Measurements from ENCODE around the gene MAP2K1.

Gene MAP2K1

GRCh38 chr15:66476535-66476934, 89.8 kb downstream of the MAP2K1 start:
- no peak overlapping the region for H3K4me3 ChIP-seq (ENCODE audit: low read depth, low read length)

GRCh38 chr15:66477011-66477410, 90.3 kb downstream of the MAP2K1 start:
- H3K4me3 ChIP-seq (ENCODE audit: low read depth, low read length) = no peak overlapping the region
- DNase-seq (ENCODE audit: low read depth) = no peak
- TF ChIP-seq CTCF (IDR thresholded peaks at IDR 0.05; ENCODE audit: control insufficient read depth, extremely low read depth, insufficient read depth) = no peak

More at GRCh38 chr15:66476535-66476934, 89.8 kb downstream of the MAP2K1 start:
- no peak for DNase-seq (ENCODE audit: low read depth)
- no peak for TF ChIP-seq CTCF (IDR thresholded peaks at IDR 0.05; ENCODE audit: control insufficient read depth, extremely low read depth, insufficient read depth)

GRCh38 chr15:66480267-66480666, 93.6 kb downstream of the MAP2K1 start:
- no peak for TF ChIP-seq CTCF (IDR thresholded peaks at IDR 0.05; ENCODE audit: control insufficient read depth, extremely low read depth, insufficient read depth)

GRCh38 chr15:66481107-66481856, 94.6 kb downstream of the MAP2K1 start:
- no peak for TF ChIP-seq CTCF (IDR thresholded peaks at IDR 0.05; ENCODE audit: control insufficient read depth, extremely low read depth, insufficient read depth)
- no peak for DNase-seq (ENCODE audit: low read depth)
- H3K4me3 ChIP-seq (ENCODE audit: low read depth, low read length) = no peak overlapping the region

More at GRCh38 chr15:66480267-66480666, 93.6 kb downstream of the MAP2K1 start:
- no peak overlapping the region for H3K4me3 ChIP-seq (ENCODE audit: low read depth, low read length)
- no peak for DNase-seq (ENCODE audit: low read depth)

GRCh38 chr15:66482539-66482938, 95.8 kb downstream of the MAP2K1 start:
- no peak overlapping the region for H3K4me3 ChIP-seq (ENCODE audit: low read depth, low read length)
- DNase-seq (ENCODE audit: low read depth) = no peak
- no peak for TF ChIP-seq CTCF (IDR thresholded peaks at IDR 0.05; ENCODE audit: control insufficient read depth, extremely low read depth, insufficient read depth)

- H3K4me3 ChIP-seq (ENCODE audit: low read depth, low read length) = no peak overlapping the region
- TF ChIP-seq CTCF (IDR thresholded peaks at IDR 0.05; ENCODE audit: control insufficient read depth, extremely low read depth, insufficient read depth) = no peak
- DNase-seq (ENCODE audit: low read depth) = peak; percentile 71
These were observed 96.4 kb downstream of the MAP2K1 start for GRCh38 chr15:66483131-66483566.
